Ureter (tissue), 1 donor: ENCODE data around the gene ATG101. TPM values are rescaled to one million over a fixed set of nuclear protein-coding genes. Genes with fewer than 3 reads are reported as not detected.

Experiments
- DNase-seq: peaks from one replicate; pipeline ENCODE4 v3.0.0-alpha.2; 2020; ENCODE audit warnings: low spot score
- total RNA-seq: library from RNA; stranded (reverse); gene quantifications from one replicate; pipeline ENCODE4 v1.2.4, GENCODE V29; 2023
- donor health status: DM: yes; HTN: yes; CAD: no.

ATG101 gene
- total RNA-seq, 1 donor from 2014 or later, result 27.2 TPM

DNA sequence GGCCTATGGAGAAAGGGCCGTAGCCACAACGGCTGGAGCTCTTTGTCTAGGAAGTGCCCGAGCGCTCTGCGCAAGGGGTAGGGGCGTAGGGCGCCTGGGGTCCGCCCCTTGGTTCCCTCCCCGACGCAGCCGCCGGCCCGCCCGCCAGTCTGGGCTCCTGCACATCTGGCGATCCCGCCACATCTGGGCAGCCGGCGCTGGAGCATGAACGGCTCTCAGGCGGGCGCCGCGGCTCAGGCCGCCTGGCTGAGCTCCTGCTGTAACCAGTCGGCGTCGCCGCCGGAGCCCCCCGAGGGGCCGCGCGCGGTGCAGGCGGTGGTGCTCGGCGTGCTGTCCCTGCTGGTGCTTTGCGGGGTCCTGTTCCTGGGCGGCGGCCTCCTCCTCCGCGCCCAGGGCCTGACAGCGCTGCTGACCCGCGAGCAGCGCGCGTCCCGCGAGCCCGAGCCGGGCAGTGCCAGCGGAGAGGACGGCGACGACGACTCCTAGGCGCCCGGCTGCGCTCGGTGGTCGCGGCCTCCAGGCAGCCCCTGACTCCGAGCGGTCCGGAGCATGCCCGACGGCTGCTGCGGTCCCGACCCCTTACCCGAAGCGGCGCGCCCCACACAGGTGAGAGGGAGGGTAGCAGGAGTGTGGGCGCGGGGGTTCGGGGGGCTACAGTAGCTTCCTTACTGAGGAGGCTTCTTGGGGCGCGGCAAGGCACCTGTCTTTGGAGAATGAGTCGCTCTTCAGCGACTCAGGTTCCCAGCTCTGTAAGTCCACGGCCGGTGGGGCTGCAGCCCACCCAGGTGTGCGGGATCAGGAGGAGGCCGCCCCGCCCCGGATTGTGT, 10.0 kb downstream of the ATG101 start, which contains the start of gene SMIM41:
Gene SMIM41 (plus strand): TSS at position 129 of the 827 bp plus-strand sequence. CDS start 76 bp downstream, at position 205.
- DNase-seq, result no peak

DNA sequence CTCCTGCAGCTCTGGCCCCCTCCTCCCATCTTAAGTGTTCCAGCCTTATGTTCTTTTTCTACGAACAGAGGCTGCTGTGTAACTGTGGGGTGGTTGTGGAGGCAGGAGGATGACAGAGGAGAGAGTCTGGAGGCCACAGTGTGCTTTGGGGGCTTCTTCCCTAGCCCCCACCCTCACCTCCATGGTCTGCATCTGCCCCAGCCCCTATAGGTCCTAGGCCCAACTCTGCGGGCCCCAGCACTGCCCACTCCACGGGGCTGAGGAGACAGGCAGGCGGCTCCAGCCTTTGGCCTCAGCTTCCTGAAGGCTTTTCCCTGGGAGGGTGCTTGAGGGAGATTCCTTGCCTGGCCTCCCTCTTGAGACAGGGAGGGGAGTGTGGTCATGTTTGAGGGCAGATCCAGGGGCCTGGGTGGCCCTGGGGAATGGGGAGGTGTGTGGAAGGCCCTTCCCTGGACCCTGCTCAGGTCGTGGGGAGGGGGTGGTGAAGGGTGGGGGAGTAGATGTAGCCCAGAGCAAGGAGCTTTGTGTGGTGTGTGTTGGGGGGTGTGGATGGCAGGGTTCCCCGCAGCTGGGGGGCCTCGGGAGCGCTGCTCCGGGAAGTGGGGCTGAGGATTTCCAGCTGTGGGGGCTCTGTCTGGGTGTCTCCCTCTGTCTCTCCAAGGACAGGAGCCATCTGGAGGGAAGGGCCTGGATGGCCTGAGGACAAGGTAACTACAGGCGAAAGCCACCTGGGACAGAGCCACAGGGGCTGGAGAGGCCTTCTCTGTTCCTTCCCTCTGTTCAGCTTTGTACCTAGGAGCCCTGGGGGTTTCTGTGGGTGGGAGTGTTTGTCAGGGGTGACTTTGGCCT, 10.8 kb downstream of the ATG101 start:
- no peak for DNase-seq

DNA sequence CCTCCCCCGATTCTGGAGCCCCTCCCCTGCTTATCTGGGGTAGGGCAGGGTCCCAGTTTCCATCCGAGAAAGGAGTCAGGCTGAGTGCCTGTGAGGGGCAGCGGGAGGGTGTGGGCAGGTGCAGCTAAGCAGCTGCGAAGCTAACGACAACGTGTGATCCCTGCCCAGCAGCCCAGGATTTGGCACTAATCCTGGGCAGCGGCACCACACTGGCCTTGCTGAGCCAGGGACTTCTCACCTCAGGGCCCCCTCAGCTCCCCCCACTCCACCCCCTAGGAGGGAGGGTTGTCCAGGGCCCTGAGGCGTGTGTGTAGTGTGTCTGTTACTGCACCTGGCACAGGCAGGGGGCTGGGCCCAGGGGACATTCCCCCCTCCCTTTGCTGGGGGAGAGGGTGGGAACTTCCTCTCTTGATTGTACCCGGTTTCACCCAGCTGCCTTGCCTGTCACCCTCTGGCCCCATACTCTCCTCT, 11.5 kb downstream of the ATG101 start:
- DNase-seq, result no peak

DNA sequence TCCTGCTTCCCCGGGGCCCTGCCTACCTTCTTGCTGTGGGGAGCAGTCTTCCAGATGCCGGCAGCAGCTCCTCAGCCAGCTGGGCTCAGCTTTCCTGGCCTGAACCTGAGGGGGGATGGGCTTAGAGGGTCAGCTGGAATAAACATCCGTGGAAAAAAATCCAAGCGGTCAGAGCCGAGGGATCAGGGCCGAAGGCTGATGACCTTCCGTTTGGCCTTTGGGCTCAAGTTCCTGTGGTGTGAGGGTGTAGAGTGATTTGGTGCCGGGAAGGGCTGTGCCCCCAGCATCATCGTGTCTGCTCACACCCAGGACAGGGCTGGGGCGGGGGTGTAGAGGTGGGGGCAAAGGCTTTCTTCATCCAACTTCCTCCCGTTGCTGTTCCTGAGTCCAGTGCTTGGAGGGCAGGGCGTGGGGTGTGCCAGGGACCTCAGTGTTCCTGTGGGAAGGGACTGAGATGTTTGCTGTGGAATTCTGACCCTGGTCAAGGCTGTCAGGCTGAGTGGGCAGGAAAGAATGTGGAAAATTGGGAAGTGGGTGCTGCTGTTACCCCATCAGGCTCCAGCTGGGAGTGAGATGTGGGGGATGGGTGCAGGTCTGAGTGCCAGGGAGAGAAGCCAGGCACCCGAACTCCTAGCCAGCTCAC, 12.4 kb downstream of the ATG101 start:
- DNase-seq, result no peak

DNA sequence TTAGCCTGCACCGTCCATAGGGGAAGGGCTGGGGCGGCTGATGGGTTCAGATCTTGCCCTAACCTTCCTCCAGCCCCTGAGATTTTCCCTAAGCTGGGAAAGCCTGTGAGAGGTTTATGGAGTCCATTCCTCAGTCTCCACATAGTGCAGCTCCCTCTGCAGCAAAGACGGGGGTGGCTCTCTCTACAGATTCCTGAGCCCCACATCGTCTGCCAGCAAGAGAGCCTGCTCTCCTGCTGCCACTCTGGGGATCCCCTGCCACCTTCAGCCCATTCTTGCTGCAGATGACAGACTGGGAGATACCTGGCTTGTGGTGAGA, 12.8 kb downstream of the ATG101 start:
- no peak for DNase-seq

DNA sequence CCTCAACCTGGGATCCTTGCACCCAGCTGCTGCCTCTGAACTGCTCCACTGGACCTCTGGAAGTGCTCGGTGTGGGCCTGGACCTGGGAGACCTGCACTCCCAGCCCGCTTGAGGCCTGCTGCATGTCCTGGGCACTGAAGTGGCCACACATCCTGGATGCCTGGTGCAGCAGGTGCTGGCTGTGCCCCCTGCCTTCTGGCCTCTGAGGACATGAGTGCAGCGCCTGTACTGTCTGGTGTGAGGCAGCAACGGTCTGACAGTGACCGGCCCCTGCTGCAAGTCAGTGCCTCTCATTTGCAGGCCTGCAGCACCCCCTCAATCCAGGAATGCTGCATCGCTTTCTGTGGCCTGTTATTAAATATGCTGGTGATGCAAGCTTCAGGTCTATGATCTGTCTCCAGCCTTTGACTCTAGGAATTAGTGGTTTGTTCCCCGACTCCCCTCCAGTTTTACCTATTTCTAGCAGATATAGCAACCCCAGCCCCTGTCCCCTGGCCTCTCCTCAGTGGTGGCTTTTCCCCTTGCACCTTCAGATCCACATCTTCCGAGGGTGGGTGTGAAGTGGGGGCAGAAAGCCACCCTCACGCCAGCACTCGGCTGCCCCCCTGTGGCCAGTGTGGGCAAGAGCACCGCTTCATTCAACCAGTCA, 13.3 kb downstream of the ATG101 start:
- no peak for DNase-seq

DNA sequence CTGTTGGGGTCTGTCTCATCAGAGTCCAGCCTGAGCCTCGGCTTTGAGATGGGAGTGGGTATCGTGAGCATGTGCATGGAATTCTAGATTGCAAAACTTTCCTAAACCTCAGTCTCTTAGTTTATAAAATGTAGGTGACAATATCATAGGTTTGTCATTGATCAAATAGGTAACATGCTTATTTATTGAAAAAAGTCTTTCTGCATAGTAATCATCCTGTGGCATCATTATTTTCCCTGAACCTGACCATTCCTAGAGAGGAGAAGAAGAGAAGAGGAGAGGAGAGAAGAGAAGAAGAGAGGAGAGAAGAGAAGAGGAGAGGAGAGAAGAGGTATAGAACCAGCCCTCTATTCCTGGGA, 13.8 kb downstream of the ATG101 start:
- DNase-seq, result no peak

DNA sequence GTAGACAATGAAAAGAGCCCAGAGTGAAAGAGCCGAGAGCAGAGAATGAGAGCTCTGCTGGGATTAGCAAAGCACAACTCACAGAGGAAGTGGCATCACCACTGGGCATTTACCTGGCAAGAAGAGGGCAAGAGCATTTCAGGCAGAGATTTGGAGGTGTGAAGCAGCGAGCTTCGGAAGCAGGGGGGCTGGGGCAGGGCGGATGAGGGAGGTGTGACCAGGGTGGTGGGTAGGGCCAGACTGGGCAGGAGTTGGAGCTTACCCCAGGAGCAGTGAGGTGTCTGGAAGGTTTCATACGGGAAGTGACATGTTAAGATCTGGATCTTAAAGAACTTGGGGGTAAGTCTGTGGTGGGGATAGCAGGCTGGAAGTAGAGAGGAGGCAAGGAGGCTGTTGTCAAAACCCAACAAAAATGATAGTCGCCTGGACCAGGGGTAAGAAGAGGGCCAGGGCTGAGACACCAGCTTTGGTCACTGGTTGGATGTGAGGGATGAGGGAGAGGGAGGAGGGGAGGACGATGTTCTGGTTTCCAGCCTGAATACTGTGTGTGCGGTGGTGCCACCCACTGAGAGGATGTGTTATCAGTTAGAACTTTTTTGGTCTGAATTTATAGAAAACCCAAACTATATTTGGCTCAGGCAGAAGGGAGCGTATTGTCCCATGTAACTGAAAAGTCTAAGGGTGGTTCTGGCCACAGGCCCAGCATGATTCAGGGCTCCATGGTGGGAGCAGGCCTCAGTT, 14.9 kb downstream of the ATG101 start:
- no peak for DNase-seq

DNA sequence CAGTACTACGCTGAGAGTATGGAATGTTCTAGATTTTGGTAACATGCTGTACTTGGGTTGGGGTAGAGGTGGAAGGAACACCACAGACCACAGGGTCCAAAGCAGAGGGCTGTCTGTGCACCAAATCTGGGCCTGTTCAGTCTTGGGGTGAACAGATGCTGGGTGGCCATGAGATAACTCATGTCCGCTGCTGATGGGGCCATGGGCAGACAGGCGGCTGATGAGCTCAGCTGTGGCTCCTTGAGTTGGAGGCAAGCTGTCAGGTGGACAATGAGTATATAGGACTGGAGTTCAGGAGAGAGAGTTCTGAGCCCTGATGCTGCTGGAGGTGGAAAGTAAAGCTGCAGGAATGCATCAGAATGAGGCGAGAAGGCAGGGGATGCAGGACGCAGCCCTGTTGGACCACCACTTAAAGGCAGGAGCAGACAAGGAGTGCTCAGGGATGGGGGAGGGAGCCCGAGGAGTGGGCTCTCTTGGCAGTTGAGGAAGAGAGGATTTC, 16.0 kb downstream of the ATG101 start:
- no peak for DNase-seq

DNA sequence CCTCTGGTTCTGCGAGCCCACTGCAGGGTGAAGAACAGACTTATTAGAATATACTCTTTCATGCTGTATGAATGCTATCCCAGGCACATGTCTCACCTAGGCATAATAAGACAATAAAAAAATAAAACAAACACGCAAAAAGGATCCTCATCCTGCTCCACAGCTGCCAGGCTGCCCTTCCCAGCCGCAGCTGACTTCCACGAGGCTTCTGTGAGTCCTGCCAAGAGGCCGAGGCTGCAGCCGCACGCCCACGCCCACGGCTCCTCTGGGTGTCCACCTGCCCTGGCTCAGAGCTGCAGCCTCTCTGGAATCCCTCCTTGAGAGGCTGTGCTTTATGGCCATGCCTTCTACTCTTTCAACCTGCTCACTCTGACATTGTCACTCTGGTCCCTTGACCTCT, 16.6 kb downstream of the ATG101 start:
- DNase-seq, result no peak

DNA sequence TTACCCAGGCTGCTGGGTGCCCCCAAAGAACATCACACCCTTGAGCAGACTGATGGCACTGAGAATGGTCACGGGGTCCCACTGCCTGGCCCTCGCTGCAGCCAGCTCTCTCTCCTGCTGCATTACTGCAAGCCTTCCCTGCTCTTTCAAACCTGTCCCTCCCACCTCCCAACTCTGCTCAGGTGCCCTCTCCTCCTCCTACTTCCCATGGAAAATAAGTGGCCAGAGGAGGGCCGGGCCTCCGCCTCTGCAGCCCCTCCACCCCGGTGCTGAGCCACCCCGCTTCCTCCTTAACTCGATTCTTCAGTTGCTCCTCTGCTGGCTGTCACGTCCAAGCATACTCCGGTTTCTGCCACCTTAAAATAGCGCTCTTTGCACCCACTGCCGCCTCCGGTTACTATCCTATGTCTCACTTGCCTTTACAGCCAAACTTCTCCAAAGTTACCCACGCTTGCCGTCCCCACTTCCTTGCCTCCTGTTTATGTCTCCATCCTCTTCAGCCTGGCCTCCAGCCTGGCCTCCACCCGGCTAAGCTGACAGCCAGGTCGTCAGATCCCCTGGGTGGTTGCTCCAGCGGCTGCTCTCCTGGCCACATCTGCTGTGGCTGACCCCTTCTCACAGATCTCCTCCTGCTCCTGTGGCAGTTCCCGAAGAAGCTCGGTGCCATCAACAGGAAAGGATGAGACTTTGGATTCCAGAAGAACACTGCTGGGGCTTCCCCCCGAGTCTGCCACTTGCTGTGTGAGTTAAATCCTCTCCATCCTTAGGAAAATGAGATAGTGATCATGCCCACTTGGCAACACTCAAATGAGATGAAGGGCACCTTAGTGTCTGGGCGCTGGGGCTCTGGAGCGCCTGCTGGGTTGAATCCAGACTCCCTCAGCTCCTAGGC, 17.4 kb downstream of the ATG101 start:
- no peak for DNase-seq

DNA sequence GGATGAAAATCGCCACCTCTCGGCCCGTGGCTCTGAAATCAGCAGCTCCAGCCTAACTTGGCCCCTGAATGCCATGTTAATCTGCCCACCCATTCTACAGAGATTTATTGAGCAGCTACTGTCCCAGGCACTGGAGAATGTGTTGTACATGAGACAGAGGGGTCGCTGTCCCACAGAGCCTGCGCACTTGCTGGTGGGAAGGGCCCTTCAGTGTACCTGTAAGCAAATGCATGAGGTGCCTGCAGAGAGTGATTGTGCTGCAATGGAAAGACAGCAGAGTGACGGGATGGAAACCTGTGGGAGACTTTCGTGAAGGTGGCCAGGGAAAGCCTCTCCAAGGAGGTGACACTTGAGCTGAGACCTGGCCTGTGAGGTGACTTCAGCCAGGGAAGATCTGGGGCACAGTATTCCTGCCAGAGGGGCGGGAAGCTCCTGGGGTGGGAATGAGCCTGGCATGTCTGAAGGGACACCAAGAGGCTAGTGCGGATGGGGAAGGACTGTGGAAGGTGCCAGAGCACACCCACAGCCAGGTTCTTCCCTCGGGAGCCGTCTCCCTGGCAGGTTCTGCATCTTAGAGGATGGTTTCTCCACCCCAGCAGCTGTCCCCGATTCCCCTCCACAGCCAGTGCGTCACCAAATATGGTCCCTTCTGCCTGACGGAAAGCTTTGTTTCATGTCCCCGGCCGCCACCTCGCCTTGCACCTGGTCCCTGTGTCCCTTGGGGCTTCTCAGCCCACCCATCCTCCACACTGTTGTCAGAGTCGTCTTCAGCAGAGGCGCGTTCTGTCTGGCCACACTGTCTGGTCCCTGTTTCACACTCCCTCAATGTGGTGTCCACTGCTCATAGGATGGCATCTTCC, 18.4 kb downstream of the ATG101 start:
- no peak for DNase-seq

DNA sequence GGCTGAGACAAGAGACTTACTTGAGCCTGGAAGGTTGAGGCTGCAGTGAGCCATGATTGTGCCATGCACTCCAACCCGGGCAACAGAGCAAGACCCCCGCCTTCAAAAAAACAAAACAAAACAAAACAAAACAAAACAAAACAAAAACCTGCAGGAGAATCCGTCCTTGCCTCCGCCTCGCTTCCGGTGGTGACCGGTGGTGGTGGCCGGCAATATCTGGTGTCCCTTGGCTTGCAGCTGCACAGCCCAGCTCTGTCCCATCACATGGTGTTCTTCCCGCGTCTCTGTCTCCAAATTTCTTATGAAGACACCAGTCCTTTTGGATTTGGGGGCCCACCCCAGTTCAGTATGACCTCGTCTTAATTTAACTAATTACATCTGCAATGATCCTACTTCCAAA, 19.7 kb downstream of the ATG101 start:
- DNase-seq, result no peak

DNA sequence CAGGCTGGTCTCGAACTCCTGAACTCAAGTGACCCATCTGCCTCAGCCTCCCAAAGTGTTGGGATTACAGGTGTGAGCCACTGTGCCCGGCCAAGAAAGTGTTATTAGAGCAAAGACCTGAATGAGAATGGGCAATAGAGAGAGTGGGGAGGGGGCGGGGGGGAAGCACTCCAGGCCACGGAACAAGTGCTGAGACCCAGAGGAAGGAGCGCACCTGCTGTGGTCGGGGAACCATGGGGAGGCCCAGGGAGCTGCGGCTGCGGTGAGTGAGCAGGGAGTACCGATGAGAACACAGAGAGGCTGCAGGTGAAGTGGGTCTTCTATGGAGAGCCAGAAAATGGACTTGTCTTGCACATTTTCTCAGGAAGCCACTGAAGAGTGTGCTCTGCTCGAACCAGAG, 20.5 kb downstream of the ATG101 start:
- DNase-seq, result no peak

DNA sequence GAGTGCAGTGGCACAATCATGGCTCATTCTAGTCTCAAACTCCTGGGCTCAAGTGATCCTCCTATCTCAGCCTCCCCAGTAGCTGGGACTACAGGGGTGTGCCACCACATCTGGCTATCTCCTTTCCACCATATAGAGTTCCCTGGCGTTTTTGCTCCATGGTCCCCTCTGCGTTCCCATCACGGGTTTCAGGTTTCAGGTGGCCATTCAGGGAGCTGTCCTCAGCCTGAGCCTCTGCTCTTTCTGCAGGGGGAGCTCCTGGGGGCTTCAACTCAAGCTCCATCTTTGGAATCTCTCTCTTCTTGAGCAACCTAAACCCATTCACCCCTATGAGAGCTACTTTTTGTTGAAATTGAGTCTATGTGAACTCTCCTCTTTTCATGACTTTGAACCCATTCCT, 21.3 kb downstream of the ATG101 start:
- no peak for DNase-seq

DNA sequence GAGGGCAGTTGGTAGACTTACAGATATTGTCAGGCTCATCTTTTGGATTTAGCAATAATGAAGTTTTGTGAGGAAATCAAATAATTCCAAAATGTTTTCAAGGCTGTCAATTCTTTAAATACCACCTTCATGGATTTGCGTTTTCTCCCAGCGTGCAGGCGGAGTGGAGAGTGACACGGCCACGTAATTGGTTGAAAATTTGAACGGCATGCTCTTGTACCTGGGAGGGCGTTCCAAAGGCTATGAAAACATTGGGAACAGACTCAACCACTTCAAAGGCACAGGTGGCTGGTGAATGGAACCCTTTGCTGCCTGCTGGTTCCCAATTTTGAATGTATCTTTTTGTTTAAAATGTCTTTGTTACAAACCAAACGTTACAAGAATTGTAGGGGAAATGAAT, 22.1 kb downstream of the ATG101 start:
- DNase-seq, result no peak

DNA sequence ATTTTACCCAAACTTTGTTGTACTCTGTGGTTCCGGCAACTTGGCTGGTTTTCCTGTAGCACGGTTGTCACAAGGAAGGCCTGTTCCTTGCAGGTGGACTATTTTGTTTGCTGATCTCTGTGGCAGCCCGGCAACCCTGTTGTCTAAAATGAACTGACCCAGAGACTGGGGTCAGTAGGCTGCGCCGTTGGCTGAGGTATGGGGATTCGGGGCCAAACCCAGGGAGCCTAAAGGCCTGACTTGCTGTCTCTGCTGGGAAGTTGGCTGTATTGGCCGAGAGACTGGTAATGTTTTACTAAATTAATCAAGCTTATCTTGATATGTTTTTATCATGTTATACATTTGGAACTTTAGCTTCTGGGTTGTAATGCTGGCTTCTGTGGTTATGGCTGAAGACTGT, 23.6 kb downstream of the ATG101 start:
- DNase-seq, result no peak

DNA sequence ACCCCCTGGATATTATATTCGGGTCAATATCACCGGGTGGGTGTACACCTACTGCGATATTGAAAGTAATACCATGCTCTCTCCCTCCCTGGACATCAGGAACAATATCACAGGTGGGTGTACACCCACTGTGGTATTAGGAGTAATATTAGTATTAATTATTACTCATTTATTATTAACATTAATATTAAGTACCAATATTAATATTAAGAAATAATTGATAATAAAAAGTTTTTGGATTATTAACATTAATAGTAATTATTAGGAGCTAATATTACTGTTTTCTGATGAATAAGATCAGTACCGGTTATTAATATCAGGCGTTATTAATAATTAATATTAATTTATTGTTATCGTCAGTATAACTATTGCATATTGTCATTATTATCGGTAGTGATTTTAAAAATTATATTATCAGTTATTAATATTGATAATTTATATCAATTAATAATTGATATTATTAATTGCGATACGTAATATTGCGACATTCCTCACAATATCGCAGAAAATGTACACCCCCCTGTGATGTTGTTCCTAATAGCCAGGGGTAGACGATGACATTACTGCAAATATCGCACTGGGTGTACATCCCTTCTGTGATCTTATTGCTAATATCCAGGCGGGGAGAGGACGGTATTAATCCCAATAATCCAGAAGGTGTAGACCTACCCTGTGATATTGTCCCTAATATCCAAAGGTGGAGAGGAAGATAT, 26.7 kb downstream of the ATG101 start:
- no peak for DNase-seq
